ENCODE measurements around the gene RPL22. TPM values are rescaled to one million over a fixed set of nuclear protein-coding genes. Genes with fewer than 3 reads are reported as not detected.

RPL22 gene
- 236 TPM for total RNA-seq

GRCh38 chr1:6199298-6200187 lies at the start of gene RPL22:
Gene RPL22 (minus strand): TSS chr1:6199595. CDS start chr1:6199573, 22 bp downstream.

GRCh38 chr1:6243993-6244392 lies 44.6 kb upstream of the RPL22 start, which contains the start of gene HES3:
Gene HES3 (plus strand): TSS chr1:6244179. CDS start chr1:6244366, 187 bp downstream.

GRCh38 chr1:6205849-6206519 lies 6.6 kb upstream of the RPL22 start, which contains the start of gene RNF207:
Gene RNF207 (plus strand): TSS chr1:6206119. CDS start chr1:6206536, 417 bp downstream.

GRCh38 chr1:6180268-6180706 lies 19.1 kb downstream of the RPL22 start, which contains the start of gene CHD5:
Gene CHD5 (minus strand): TSS chr1:6180321. CDS start chr1:6180023, 298 bp downstream.

Other genes starting within 250 kb of the RPL22 start
- 14.5 TPM for gene NPHP4, start 207.2 kb downstream of the RPL22 start, total RNA-seq
- gene KCNAB2, start 153.7 kb downstream of the RPL22 start, total RNA-seq = 21.5 TPM
- gene CHD5, start 19.3 kb downstream of the RPL22 start, total RNA-seq = 64.1 TPM
- 6.7 TPM for gene RNF207, start 6.5 kb upstream of the RPL22 start, total RNA-seq
- 34.4 TPM for gene ICMT, start 36.4 kb upstream of the RPL22 start, total RNA-seq
- not detected for gene HES3, start 44.6 kb upstream of the RPL22 start, total RNA-seq
- 33.2 TPM for gene GPR153, start 61.5 kb upstream of the RPL22 start, total RNA-seq
- gene ACOT7, start 194.2 kb upstream of the RPL22 start, total RNA-seq = 77.7 TPM
- gene HES2, start 220.3 kb upstream of the RPL22 start, total RNA-seq = not detected
- 0.92 TPM for gene ESPN, start 225.2 kb upstream of the RPL22 start, total RNA-seq

Data from diencephalon (tissue), 1 donor.